Measurements from ENCODE around the gene EML3.
"Not testable (repeated sequence)": the region's sequence is repeated elsewhere in the genome, so short reads cannot be mapped to it uniquely, and the experiment has no call there.

EML3 gene

DNA sequence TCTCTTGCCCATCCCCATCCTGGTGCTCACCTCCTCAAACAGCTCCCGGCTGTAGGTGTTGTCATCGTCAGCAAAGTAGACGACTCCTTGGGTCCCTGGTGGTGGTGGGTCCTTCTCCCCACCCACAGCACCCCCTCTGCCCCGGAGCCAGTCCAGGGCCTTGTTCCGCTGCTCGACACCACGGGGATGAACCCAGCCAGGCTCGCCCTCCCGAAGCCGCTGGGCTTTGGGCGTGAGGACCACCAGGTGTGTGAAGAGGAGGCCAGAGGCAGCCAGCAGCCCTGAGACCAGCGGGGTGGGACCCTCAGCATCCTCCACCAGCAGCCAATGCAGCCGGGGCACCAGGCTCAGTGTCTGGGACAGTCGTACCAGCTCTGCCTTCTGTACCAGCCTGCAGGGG lies 4.4 kb upstream of the EML3 start:
- H2AFZ ChIP-seq (ENCODE audit: low read length); H3K79me1 ChIP-seq (ENCODE audit: low read depth, low read length); H3K18ac ChIP-seq (ENCODE audit: low read length); H2BK120ac ChIP-seq (ENCODE audit: low read depth, low read length); H4K91ac ChIP-seq (ENCODE audit: low read depth, low read length, poor library complexity); H3K23ac ChIP-seq (ENCODE audit: low read depth, low read length, poor library complexity); H3K27ac ChIP-seq (replicated peaks; ENCODE audit: low read length); DNase-seq (ENCODE audit: low spot score); H3K4me3 ChIP-seq (ENCODE audit: low read length in 2 of 2); H2AK5ac ChIP-seq (ENCODE audit: low read depth, low read length); H4K8ac ChIP-seq (ENCODE audit: low read depth, low read length); H2BK15ac ChIP-seq (ENCODE audit: low read length); H3K4me2 ChIP-seq (ENCODE audit: insufficient read depth, low read length, poor library complexity, severe bottlenecking); H3K14ac ChIP-seq (ENCODE audit: low read length); H3K27me3 ChIP-seq (ENCODE audit: control insufficient read depth in 3 of 3, insufficient read depth in 3 of 3, low read depth in 1 of 3, low read length in 3 of 3); H3K4me1 ChIP-seq (ENCODE audit: control insufficient read depth in 2 of 2, insufficient read depth in 1 of 2, low read depth in 1 of 2, low read length in 2 of 2); H2BK12ac ChIP-seq (ENCODE audit: low read length); H3K9ac ChIP-seq (ENCODE audit: low read depth, low read length, poor library complexity); H3K9me3 ChIP-seq (replicated peaks in 1 of 2; ENCODE audit: control insufficient read depth in 2 of 2, insufficient read depth in 1 of 2, low read depth in 1 of 2, low read length in 2 of 2); H3K4ac ChIP-seq (ENCODE audit: low read length): not testable (repeated sequence)
- H2BK5ac ChIP-seq (ENCODE audit: low read length), result peak overlapping the region; percentile 53
- WGBS, 2 donors (ENCODE audit: extremely low coverage in 2 of 2, insufficient read length in 2 of 2, insufficient replicate concordance in 1 of 2), result no CpG with 5 or more reads among the region's 14 CpGs
- peaks cover 8 to 39% of the 10 kb centered on the region in 2 donors for H3K36me3 ChIP-seq (replicated peaks in 1 of 2; ENCODE audit: control insufficient read depth in 2 of 2, insufficient read depth in 2 of 2, low read length in 2 of 2)

DNA sequence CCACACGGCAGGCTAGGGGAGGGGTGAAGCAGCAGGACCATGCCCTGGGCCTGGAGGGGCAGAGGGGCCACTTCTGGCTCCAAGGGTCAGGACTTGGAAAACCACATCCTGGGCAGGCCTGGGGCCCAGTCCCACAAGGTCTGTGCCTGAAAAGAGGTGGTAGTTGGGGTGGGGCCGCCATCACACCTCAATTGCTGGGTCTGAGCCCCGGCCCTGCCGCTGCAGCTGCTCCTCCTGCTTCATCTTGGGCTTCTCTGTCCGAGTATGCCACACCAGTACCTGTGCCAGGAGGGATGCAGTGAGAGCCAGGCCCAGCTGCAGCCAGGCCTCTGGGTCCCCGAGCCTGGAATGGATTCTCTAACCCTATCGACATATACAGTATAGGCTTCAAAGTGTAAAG lies 2.9 kb upstream of the EML3 start:
- H2BK12ac ChIP-seq (ENCODE audit: low read length), result no peak overlapping the region
- no peak overlapping the region for H3K14ac ChIP-seq (ENCODE audit: low read length)
- H3K4me1 ChIP-seq (ENCODE audit: control insufficient read depth in 2 of 2, insufficient read depth in 1 of 2, low read depth in 1 of 2, low read length in 2 of 2), result peaks cover 8 to 15% of the 10 kb centered on the region in 2 donors
- peak overlapping the region; percentile 30 for H3K9ac ChIP-seq (ENCODE audit: low read depth, low read length, poor library complexity)
- no CpG with 5 or more reads among the region's 7 CpGs for WGBS, 2 donors (ENCODE audit: extremely low coverage in 2 of 2, insufficient read length in 2 of 2, insufficient replicate concordance in 1 of 2)
- H3K23ac ChIP-seq (ENCODE audit: low read depth, low read length, poor library complexity), result no peak overlapping the region
- no peaks in the 10 kb centered on the region for H3K27me3 ChIP-seq (ENCODE audit: control insufficient read depth in 3 of 3, insufficient read depth in 3 of 3, low read depth in 1 of 3, low read length in 3 of 3)
- H2BK120ac ChIP-seq (ENCODE audit: low read depth, low read length), result no peak overlapping the region
- no peak for DNase-seq (ENCODE audit: low spot score)
- no peak overlapping the region for H4K8ac ChIP-seq (ENCODE audit: low read depth, low read length)
- no peak overlapping the region for H2AFZ ChIP-seq (ENCODE audit: low read length)
- no peak overlapping the region for H3K4me2 ChIP-seq (ENCODE audit: insufficient read depth, low read length, poor library complexity, severe bottlenecking)
- H3K27ac ChIP-seq (replicated peaks; ENCODE audit: low read length), result no peak overlapping the region
- H2BK15ac ChIP-seq (ENCODE audit: low read length), result no peak overlapping the region
- no peak overlapping the region for H3K4me3 ChIP-seq (ENCODE audit: low read length in 2 of 2)
- peaks cover 3% of the 10 kb centered on the region for H3K79me1 ChIP-seq (ENCODE audit: low read depth, low read length)
- H3K36me3 ChIP-seq (replicated peaks in 1 of 2; ENCODE audit: control insufficient read depth in 2 of 2, insufficient read depth in 2 of 2, low read length in 2 of 2), result peaks cover 8 to 37% of the 10 kb centered on the region in 2 donors
- H2BK5ac ChIP-seq (ENCODE audit: low read length), result no peak overlapping the region
- H2AK5ac ChIP-seq (ENCODE audit: low read depth, low read length), result no peak overlapping the region
- no peak overlapping the region for H3K4ac ChIP-seq (ENCODE audit: low read length)
- no peaks in the 10 kb centered on the region for H3K9me3 ChIP-seq (replicated peaks in 1 of 2; ENCODE audit: control insufficient read depth in 2 of 2, insufficient read depth in 1 of 2, low read depth in 1 of 2, low read length in 2 of 2)
- H3K18ac ChIP-seq (ENCODE audit: low read length), result no peak overlapping the region
- H4K91ac ChIP-seq (ENCODE audit: low read depth, low read length, poor library complexity), result no peak overlapping the region

DNA sequence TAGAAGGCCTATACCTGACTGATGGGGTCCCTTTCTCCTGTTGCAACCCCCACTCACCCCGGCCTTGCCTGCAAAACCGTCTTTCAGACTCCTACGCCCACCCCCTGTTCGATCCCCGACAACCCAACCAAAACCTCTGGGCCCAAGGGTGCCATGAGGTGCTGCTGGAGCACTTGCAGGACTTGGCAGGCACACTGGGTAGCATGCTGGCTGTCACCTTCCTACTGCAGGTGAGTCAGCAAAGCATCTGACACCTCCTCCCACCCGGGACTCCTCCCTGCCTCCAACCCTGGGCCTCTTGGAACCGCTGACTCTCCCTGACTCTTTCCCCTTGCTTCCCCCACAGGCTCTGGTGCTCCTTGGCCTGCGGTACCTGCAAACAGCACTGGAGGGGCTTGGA lies 1.7 kb upstream of the EML3 start:
- no peak overlapping the region for H2BK15ac ChIP-seq (ENCODE audit: low read length)
- no peak overlapping the region for H2BK12ac ChIP-seq (ENCODE audit: low read length)
- H3K36me3 ChIP-seq (replicated peaks in 1 of 2; ENCODE audit: control insufficient read depth in 2 of 2, insufficient read depth in 2 of 2, low read length in 2 of 2), result peaks cover 8 to 33% of the 10 kb centered on the region in 2 donors
- H3K9ac ChIP-seq (ENCODE audit: low read depth, low read length, poor library complexity), result no peak overlapping the region
- no peak overlapping the region for H2BK120ac ChIP-seq (ENCODE audit: low read depth, low read length)
- H3K4me3 ChIP-seq (ENCODE audit: low read length in 2 of 2), result no peak overlapping the region
- no peak overlapping the region for H3K18ac ChIP-seq (ENCODE audit: low read length)
- H3K14ac ChIP-seq (ENCODE audit: low read length), result no peak overlapping the region
- H3K79me1 ChIP-seq (ENCODE audit: low read depth, low read length), result peaks cover 3% of the 10 kb centered on the region
- H2BK5ac ChIP-seq (ENCODE audit: low read length), result no peak overlapping the region
- no peak overlapping the region for H2AK5ac ChIP-seq (ENCODE audit: low read depth, low read length)
- no peak for DNase-seq (ENCODE audit: low spot score)
- no peak overlapping the region for H3K27ac ChIP-seq (replicated peaks; ENCODE audit: low read length)
- no peak overlapping the region for H3K4ac ChIP-seq (ENCODE audit: low read length)
- H3K4me1 ChIP-seq (ENCODE audit: control insufficient read depth in 2 of 2, insufficient read depth in 1 of 2, low read depth in 1 of 2, low read length in 2 of 2), result peaks cover 8 to 15% of the 10 kb centered on the region in 2 donors
- no peak overlapping the region for H4K8ac ChIP-seq (ENCODE audit: low read depth, low read length)
- H3K23ac ChIP-seq (ENCODE audit: low read depth, low read length, poor library complexity), result no peak overlapping the region
- no peak overlapping the region for H3K4me2 ChIP-seq (ENCODE audit: insufficient read depth, low read length, poor library complexity, severe bottlenecking)
- WGBS, 2 donors (ENCODE audit: extremely low coverage in 2 of 2, insufficient read length in 2 of 2, insufficient replicate concordance in 1 of 2), result no CpG with 5 or more reads among the region's 8 CpGs
- H4K91ac ChIP-seq (ENCODE audit: low read depth, low read length, poor library complexity), result no peak overlapping the region
- peaks cover 0 to 2% of the 10 kb centered on the region in 2 donors for H3K9me3 ChIP-seq (replicated peaks in 1 of 2; ENCODE audit: control insufficient read depth in 2 of 2, insufficient read depth in 1 of 2, low read depth in 1 of 2, low read length in 2 of 2)
- H3K27me3 ChIP-seq (ENCODE audit: control insufficient read depth in 3 of 3, insufficient read depth in 3 of 3, low read depth in 1 of 3, low read length in 3 of 3), result no peaks in the 10 kb centered on the region
- no peak overlapping the region for H2AFZ ChIP-seq (ENCODE audit: low read length)

DNA sequence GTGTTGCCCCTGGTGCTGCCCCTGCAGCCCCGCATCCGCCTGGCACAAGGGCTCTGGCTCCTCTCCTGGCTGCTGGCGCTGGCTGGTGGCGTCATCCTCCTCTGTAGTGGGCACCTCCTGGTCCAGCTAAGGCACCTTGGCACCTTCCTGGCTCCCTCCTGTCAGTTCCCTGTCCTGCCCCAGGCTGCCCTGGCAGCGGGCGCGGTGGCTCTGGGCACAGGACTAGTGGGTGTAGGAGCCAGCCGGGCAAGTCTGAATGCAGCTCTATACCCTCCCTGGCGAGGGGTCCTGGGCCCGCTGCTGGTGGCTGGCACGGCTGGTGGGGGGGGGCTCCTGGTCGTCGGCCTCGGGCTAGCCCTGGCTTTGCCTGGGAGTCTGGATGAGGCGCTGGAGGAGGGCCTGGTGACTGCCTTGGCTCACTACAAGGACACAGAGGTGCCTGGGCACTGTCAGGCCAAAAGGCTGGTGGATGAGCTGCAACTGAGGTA lies 760 bp upstream of the EML3 start:
- H4K8ac ChIP-seq (ENCODE audit: low read depth, low read length), result no peak overlapping the region
- peak overlapping the region; percentile 76 for H2AK5ac ChIP-seq (ENCODE audit: low read depth, low read length)
- peak overlapping the region; percentile 87 for H3K23ac ChIP-seq (ENCODE audit: low read depth, low read length, poor library complexity)
- H2BK5ac ChIP-seq (ENCODE audit: low read length), result peak overlapping the region; percentile 89
- peaks cover 3% of the 10 kb centered on the region for H3K79me1 ChIP-seq (ENCODE audit: low read depth, low read length)
- DNase-seq (ENCODE audit: low spot score), result no peak
- peaks cover 8 to 28% of the 10 kb centered on the region in 2 donors for H3K36me3 ChIP-seq (replicated peaks in 1 of 2; ENCODE audit: control insufficient read depth in 2 of 2, insufficient read depth in 2 of 2, low read length in 2 of 2)
- H3K9me3 ChIP-seq (replicated peaks in 1 of 2; ENCODE audit: control insufficient read depth in 2 of 2, insufficient read depth in 1 of 2, low read depth in 1 of 2, low read length in 2 of 2), result peaks cover 0 to 2% of the 10 kb centered on the region in 2 donors
- peaks cover 8 to 15% of the 10 kb centered on the region in 2 donors for H3K4me1 ChIP-seq (ENCODE audit: control insufficient read depth in 2 of 2, insufficient read depth in 1 of 2, low read depth in 1 of 2, low read length in 2 of 2)
- no peak overlapping the region for H4K91ac ChIP-seq (ENCODE audit: low read depth, low read length, poor library complexity)
- H3K4me2 ChIP-seq (ENCODE audit: insufficient read depth, low read length, poor library complexity, severe bottlenecking), result no peak overlapping the region
- peak overlapping the region; percentile 27 to 57 for H3K4me3 ChIP-seq (ENCODE audit: low read length in 2 of 2)
- H3K14ac ChIP-seq (ENCODE audit: low read length), result peak overlapping the region; percentile 77
- no peak overlapping the region for H2BK120ac ChIP-seq (ENCODE audit: low read depth, low read length)
- no CpG with 5 or more reads among the region's 15 CpGs for whole genome bisulfite sequencing, 2 donors (ENCODE audit: extremely low coverage in 2 of 2, insufficient read length in 2 of 2, insufficient replicate concordance in 1 of 2)
- peak overlapping the region; percentile 94 for H3K18ac ChIP-seq (ENCODE audit: low read length)
- peak overlapping the region; percentile 46 for H3K9ac ChIP-seq (ENCODE audit: low read depth, low read length, poor library complexity)
- H2AFZ ChIP-seq (ENCODE audit: low read length), result peak overlapping the region; percentile 89
- peak overlapping the region; percentile 8 for H2BK12ac ChIP-seq (ENCODE audit: low read length)
- H3K4ac ChIP-seq (ENCODE audit: low read length), result peak overlapping the region; percentile 78
- no peaks in the 10 kb centered on the region for H3K27me3 ChIP-seq (ENCODE audit: control insufficient read depth in 3 of 3, insufficient read depth in 3 of 3, low read depth in 1 of 3, low read length in 3 of 3)
- H3K27ac ChIP-seq (replicated peaks; ENCODE audit: low read length), result peak overlapping the region; percentile 54
- peak overlapping the region; percentile 91 for H2BK15ac ChIP-seq (ENCODE audit: low read length)

Measured in neuronal stem cell (in vitro differentiated cells).